GM23248 (cell line): ENCODE data around the gene ZNF184.

Experiments
- EZH2 ChIP-seq: fragments of 200-600 bp; sonication (generic); IDR thresholded peaks from 2 replicates; pipeline ENCODE4 v1.6.1; 2018; ENCODE audit warnings: antibody characterized with exemption, mild to moderate bottlenecking; ENCODE audit not compliant: insufficient read depth, poor library complexity, severe bottlenecking
- EZH2phosphoT487 ChIP-seq: fragments of 200-600 bp; sonication (generic); IDR thresholded peaks from 2 replicates; pipeline ENCODE4 v1.6.1; 2018; ENCODE audit warnings: antibody characterized with exemption, moderate library complexity, mild to moderate bottlenecking, low read depth; ENCODE audit not compliant: insufficient read depth

DNA sequence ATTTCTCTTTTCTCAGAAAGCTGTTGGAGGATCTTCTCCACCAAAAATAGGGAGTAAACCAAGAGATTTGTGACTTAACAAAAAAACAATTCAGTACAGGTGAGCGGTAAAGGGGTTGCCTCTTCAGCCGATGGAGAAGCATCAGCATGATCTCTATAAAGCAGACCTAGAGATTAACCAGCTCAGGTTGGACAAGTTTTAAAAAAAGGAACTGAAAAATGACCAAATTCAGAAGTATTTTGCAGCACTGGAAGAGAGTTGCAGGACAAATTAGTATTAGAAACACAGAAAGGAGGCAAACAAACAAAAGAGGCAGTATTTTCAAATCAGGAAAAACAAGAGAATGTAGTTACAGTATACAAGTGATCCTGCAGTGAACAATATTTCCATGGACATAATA, 39.6 kb upstream of the ZNF184 start:
- TF ChIP-seq EZH2 (no peak), EZH2phosphoT487 (no peak)
